ENCODE results near the gene CFAP77.

Gene CFAP77

DNA sequence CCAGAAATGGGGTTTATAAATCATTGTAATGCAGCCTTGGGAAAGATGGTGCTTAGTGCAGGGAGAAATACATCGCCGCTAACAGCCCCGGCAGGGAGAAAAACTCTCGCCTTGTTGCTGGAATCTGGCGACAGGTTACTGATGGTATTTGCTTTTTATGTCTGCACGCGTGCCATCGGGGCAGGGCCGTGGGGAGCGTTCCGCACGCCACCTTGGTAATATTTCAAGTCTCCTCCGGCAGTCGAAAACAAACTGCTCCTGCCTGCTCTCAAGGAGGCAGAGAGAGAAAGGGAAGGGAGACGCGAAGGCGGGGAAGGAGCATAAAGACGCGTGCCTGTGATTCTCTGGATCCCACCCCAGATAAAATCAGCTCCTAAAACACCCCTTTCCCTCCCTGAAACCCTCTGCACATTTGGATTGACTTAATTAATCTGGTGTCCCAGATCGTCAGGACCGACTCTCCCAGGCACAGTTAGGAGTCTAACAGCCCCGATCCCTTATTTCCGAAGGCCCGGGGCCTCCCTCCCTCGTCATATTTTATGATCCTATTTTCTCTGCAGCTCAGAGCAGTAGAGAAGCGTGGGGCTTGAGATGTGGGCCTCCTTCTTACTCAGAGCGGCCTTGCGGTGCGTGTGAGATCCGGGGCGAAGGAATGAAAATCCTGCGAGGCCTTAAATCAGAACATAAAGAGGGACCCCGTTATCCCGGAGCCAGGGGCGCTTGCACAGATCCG, 47.7 kb downstream of the CFAP77 start:
- DNase-seq = no peak

GRCh38 chr9:132458432-132458831, 48.4 kb downstream of the CFAP77 start:
- DNase-seq = no peak

GRCh38 chr9:132459661-132460060, 49.6 kb downstream of the CFAP77 start:
- DNase-seq = no peak

GRCh38 chr9:132460240-132460639, 50.2 kb downstream of the CFAP77 start:
- no peak for DNase-seq

DNA sequence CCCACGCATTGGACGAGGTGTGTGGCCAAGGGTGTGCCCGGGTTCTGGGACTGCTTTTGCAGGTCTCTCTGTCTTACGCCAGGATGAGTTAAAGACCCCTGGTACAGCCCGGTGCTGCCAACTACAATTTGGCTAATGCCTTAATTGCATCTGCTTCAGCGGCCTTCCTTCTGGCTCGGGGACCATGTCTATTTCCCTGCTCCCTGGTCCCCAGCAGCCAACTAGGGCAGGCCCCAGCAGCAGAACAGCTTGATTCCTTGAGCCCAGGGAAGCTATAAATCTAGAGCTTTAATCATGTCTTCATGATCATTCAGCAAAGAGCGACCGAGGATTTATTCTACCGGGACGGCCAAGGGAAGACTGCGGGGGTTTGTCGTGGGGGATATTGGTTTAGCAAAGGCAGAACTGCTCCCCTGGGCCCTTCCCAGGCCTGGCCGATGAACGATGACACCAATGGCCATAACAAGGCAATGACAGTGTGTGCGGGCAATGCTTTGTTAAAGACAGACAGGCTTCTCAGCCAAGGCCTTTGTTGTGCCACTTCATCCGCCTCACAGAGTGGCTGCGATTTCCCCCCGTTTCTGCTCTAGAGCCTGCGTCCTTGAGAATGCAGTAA, 51.4 kb downstream of the CFAP77 start:
- no peak for DNase-seq

DNA sequence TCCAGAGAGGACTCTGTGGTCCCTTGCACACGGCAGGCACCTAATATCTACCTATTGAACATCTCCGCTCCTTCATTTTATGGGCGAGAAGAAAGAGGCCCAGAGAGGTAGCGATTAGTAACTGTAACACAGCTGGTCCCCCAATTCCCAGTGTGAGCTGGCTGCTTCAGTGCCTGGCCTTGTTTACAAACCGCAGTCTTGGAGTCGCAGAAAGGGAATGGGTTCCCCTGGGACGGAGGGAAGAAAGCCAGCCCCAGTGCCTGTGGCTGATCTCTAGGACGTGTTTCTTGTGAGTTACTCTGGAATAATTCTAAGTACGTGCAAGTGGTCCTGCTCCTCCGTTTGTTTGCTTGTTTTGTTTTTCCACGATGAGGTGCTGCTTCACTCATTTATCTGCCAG, 52.0 kb downstream of the CFAP77 start:
- DNase-seq = no peak

- no peak for DNase-seq
Measured at GRCh38 chr9:132464547-132464946, 54.5 kb downstream of the CFAP77 start.

- no peak for DNase-seq
Measured at GRCh38 chr9:132465131-132465635, 55.2 kb downstream of the CFAP77 start.

DNA sequence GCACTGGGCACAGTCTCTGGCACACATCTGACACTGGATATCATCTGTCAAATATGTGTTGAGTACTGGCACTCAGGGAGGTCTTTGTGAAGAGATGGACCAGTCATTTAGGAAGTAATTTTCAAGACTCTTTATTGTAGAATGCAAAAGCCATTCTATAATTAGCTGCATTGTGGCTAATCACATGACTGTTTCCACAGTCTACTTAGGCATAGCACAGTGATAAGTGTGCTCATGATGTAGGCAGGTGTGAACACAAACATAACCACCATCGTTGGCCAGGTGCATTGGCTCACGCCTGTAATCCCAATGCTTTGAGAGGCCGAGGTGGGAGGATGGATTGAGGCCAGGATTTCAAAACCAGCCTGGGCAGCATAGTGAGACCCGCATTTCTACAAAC, 62.2 kb downstream of the CFAP77 start:
- no peak for DNase-seq

- DNase-seq = no peak
Measured at GRCh38 chr9:132472599-132472998, 62.6 kb downstream of the CFAP77 start.

- no peak for DNase-seq
Measured at GRCh38 chr9:132474253-132474652, 64.2 kb downstream of the CFAP77 start.

DNA sequence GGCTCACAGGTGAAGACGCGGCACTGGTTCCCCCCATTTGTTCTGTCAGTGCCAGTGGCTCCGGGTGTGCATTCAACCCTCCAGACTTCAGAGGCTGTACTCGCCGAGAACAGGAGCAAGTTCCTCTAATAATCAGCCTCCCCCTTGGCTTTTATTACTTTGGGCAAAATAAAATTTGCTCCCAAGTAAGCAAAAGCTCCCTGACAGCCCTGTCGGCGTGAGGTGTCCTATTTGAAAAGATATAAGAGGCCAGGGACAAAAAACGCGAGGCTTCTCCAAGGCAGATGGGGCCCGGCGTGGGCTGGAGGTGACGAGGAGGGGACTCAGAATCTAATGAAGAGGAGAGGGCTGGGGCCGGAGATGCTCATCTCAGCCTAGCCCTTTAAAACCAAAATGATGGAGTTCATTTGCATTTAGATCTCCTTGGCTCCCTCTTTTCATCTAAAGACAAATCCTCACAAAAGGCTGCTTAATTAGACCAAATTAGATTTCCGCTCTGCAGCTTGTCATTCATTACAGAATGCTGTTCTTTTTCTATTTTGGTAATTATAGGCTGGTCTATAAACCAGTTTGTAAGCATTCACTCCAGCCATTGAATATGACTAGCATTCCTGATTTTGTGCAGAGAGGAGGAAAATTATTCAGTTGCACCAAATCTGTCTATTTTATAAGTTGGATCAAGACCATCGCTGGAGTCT, 68.5 kb downstream of the CFAP77 start:
- DNase-seq = no peak

DNA sequence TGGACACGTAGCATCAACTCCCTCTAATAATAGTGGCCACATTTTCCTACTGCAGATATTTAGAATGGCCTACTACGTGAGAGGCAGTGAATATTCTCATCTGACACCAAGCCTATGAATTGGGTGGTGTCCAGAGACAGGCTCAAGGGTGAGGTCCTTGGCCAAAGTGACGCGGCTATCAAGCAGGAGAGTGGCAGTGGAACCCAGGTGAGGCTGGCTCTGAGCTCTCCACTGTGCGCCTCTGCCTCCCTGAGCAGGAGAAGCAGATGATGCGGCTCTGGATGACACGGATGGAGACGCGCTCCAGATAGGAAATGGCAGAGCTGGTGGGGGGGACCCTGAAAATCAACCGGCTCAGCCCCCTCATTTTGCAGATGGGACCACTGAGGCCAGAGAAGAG, 69.7 kb downstream of the CFAP77 start:
- no peak for DNase-seq

DNA sequence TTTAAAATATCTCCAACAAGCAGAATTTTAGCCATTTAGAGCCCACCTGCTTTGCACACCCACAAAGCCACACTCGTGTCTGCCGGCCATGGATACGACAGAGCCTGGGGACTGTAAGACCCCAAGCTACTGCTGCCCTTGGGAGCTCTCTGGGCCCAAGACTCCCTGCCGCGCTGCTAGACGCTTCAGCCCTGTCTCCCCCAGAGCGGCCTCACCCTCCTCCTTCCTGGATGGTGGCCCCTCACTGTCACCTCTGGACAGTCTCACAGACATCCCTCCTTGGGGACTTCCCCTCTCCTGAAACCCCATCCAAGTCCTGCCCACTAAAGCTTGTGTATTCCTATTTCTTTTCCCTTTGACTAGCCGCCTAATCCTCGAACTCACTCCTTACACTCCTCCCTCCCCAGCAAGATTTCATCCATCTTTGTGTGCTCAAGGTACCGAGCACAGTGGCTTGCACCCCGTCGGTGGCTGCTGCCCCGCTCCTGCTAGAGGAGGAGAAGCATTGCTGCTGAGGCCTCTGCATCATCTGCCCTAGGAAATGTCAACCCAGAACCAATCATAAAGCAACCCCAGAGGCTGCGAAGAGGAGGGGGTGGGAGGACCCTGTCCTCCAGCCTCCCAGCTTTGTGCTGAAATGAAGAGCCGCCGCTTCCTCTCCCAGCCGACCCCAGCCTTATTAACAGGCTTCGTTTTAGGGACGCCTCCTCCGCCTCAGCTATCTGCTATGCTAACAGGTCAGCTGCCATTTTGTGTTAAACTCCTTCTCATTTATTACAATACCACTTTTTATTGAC, 71.2 kb downstream of the CFAP77 start:
- no peak for DNase-seq

GRCh38 chr9:132482196-132482813, 72.3 kb downstream of the CFAP77 start:
- DNase-seq = no peak

DNA sequence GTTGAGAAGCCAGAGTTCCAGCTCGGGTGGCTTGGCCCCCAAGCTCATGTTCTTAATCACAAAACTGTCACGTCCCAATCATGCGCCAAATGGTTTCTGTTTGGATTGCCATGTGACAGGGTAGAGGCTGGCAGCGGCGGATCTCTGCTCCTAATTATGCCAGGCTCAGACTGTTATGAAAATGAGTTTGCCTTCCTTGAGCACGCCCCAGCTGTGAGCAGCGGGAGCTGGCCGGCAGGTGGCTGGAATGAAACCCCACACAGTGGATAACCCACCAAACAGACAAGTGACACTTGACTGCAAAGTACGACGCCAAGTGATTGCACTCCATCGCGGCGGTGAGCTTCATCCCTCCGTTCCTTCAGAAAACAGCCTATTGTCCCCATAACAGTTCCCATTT, 75.4 kb downstream of the CFAP77 start:
- no peak for DNase-seq

GRCh38 chr9:132486706-132487350, 76.8 kb downstream of the CFAP77 start:
- no peak for DNase-seq

GRCh38 chr9:132487351-132487791, 77.4 kb downstream of the CFAP77 start:
- DNase-seq = no peak

GRCh38 chr9:132487980-132488535, 78.0 kb downstream of the CFAP77 start:
- DNase-seq = no peak

GRCh38 chr9:132488626-132489025, 78.6 kb downstream of the CFAP77 start:
- DNase-seq = peak; percentile 52

DNA sequence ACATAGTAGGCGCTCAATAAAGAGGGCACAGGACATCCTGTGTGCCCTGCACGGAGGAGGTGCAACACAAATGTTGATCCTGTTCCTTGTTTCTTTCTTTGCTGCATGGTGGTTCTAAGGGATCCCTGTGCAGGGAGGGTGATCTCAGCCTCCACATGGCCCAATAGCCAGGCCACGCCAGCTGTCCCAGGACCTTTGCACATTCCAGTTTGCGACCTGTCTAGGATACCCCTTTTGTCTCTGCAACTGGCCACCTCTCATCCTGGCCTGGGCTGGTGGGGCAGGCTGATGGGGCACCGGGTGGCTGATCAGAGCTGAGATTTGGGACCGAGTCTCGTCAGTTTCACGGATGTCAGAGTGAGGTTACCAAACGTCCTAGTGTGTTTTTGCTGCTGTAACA, 79.5 kb downstream of the CFAP77 start:
- no peak for DNase-seq

DNA sequence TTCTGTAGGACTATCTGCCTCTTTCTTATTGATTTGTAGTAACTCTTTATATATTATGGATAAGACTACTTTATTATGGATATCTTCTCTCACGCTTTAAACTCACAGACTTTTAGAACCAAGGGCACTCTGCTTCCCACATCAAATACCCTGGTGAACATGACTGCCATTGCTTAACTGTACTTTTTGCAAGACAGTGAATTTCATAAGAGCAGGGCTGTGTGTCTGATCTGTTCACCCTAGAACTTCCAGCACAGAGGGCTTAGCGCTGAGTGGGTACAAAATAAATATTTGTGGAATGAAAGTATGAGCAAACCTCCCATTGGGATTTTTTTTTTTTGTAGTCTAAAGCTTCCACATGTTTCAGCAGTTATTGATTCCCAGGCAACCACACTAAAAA, 84.8 kb downstream of the CFAP77 start:
- no peak for DNase-seq

Data from NCI-H1694 (cell line).